Stimulated activated naive CD8-positive, alpha-beta T cell treated with anti-CD3 and anti-CD28 coated beads, Interleukin-15, amount 100 ng/mL, for 72 hours (primary cell): Measurements from ENCODE around the gene SPSB4.
"Not testable (repeated sequence)": the region's sequence is repeated elsewhere in the genome, so short reads cannot be mapped to it uniquely, and the experiment has no call there.

Experiments used
- ATAC-seq: fragments of 150-1000 bp; cut with Tn5 transposase; 2 replicates; pipeline ENCODE4 v1.10.0; 2021; ENCODE audit warnings: mild to moderate bottlenecking, moderate library complexity
- DNase-seq, 2 donors: peaks; one replicate each; pipeline ENCODE4 v3.0.0; 2021 to 2022
- H3K27ac Mint-ChIP-seq, 2 donors: one replicate each; pipeline ENCODE4 v1.8.0; 2022; ENCODE audit warnings: mild to moderate bottlenecking in 2 of 2, mixed read lengths in 2 of 2, moderate library complexity in 2 of 2
- H3K27me3 Mint-ChIP-seq: one replicate; pipeline ENCODE4 v1.8.0; 2022; ENCODE audit warnings: mixed read lengths
- H3K4me1 Mint-ChIP-seq: one replicate; pipeline ENCODE4 v1.8.0; 2022; ENCODE audit warnings: mild to moderate bottlenecking, mixed read lengths
- H3K4me3 Mint-ChIP-seq, 2 donors: one replicate each; pipeline ENCODE4 v1.8.0; 2022; ENCODE audit warnings: mild to moderate bottlenecking in 2 of 2, mixed read lengths in 2 of 2, moderate library complexity in 1 of 2
- H3K9me3 Mint-ChIP-seq, 2 donors: one replicate each; pipeline ENCODE4 v1.8.0; 2022; ENCODE audit warnings: mixed read lengths in 2 of 2

Gene SPSB4

GRCh38 chr3:141050576-141051442, at the start of gene SPSB4:
TSS of gene SPSB4 (plus strand) at chr3:141051347. CDS start at chr3:141066105, 14,758 bp downstream.
- Mint-ChIP-seq H3K27ac (no peak within 1 kb of the TSS), H3K27me3 (peaks cover 89% of the 10 kb centered on the region), H3K4me3 (peak within 1 kb of the TSS; percentile 82 to 86), H3K4me1 (peaks cover 25% of the 10 kb centered on the region), H3K9me3 (no peaks in the 10 kb centered on the region)
- ATAC-seq (peak; percentile 75), DNase-seq (peak; percentile 41 to 51)

GRCh38 chr3:141006344-141006743, 44.8 kb upstream of the SPSB4 start:
- H3K4me1 Mint-ChIP-seq, result peaks cover 2% of the 10 kb centered on the region
- no peaks in the 10 kb centered on the region for H3K9me3 Mint-ChIP-seq
- H3K27me3 Mint-ChIP-seq, result peaks cover 36% of the 10 kb centered on the region
- H3K4me3 Mint-ChIP-seq, result no peak overlapping the region
- ATAC-seq (no peak), DNase-seq (no peak)
- H3K27ac Mint-ChIP-seq, result no peak overlapping the region

- Mint-ChIP-seq H3K9me3 (no peaks in the 10 kb centered on the region), H3K27me3 (peaks cover 39% of the 10 kb centered on the region), H3K27ac (no peak overlapping the region), H3K4me1 (peaks cover 10% of the 10 kb centered on the region), H3K4me3 (no peak overlapping the region)
- ATAC-seq (no peak), DNase-seq (no peak)
Observed at GRCh38 chr3:141009496-141009895, 41.7 kb upstream of the SPSB4 start.

- ATAC-seq (peak; percentile 96), DNase-seq (peak; percentile 81 to 82)
- Mint-ChIP-seq H3K9me3 (no peaks in the 10 kb centered on the region), H3K27me3 (peaks cover 32% of the 10 kb centered on the region), H3K27ac (no peak overlapping the region), H3K4me1 (peaks cover 15% of the 10 kb centered on the region), H3K4me3 (peak overlapping the region in 1 of 2 donors; percentile 5)
Observed at GRCh38 chr3:141011232-141011996, 39.7 kb upstream of the SPSB4 start.

GRCh38 chr3:141011997-141012262, 39.2 kb upstream of the SPSB4 start:
- no peak overlapping the region for H3K4me3 Mint-ChIP-seq
- no peaks in the 10 kb centered on the region for H3K9me3 Mint-ChIP-seq
- peaks cover 29% of the 10 kb centered on the region for H3K27me3 Mint-ChIP-seq
- H3K27ac Mint-ChIP-seq, result no peak overlapping the region
- ATAC-seq (peak; percentile 71), DNase-seq (no peak)
- H3K4me1 Mint-ChIP-seq, result peaks cover 20% of the 10 kb centered on the region

- Mint-ChIP-seq H3K27me3 (peaks cover 27% of the 10 kb centered on the region), H3K4me3 (no peak overlapping the region), H3K4me1 (peaks cover 26% of the 10 kb centered on the region), H3K27ac (no peak overlapping the region), H3K9me3 (no peaks in the 10 kb centered on the region)
- DNase-seq (no peak), ATAC-seq (no peak)
Observed at GRCh38 chr3:141012571-141012970, 38.6 kb upstream of the SPSB4 start.

GRCh38 chr3:141015481-141015880, 35.7 kb upstream of the SPSB4 start:
- peaks cover 6% of the 10 kb centered on the region for H3K27me3 Mint-ChIP-seq
- ATAC-seq (no peak), DNase-seq (no peak)
- H3K4me1 Mint-ChIP-seq, result peaks cover 47% of the 10 kb centered on the region
- H3K27ac Mint-ChIP-seq, result no peak overlapping the region
- no peak overlapping the region for H3K4me3 Mint-ChIP-seq
- peaks cover 0 to 8% of the 10 kb centered on the region in 2 donors for H3K9me3 Mint-ChIP-seq

- H3K27me3 Mint-ChIP-seq, H3K9me3 Mint-ChIP-seq: not testable (repeated sequence)
- H3K4me1 Mint-ChIP-seq, result peaks cover 45% of the 10 kb centered on the region
- peak overlapping the region; percentile 41 to 54 for H3K4me3 Mint-ChIP-seq
- ATAC-seq (peak; percentile 64), DNase-seq (peak; percentile 54 to 75)
- peak overlapping the region in 1 of 2 donors; percentile 59 for H3K27ac Mint-ChIP-seq
Observed at GRCh38 chr3:141017366-141018322, 33.5 kb upstream of the SPSB4 start.

- H3K27ac Mint-ChIP-seq, result no peak overlapping the region
- H3K27me3 Mint-ChIP-seq, result no peaks in the 10 kb centered on the region
- ATAC-seq, result peak; percentile 41
- peaks cover 0 to 8% of the 10 kb centered on the region in 2 donors for H3K9me3 Mint-ChIP-seq
- no peak overlapping the region for H3K4me3 Mint-ChIP-seq
- peaks cover 45% of the 10 kb centered on the region for H3K4me1 Mint-ChIP-seq
- no peak for DNase-seq
Observed at GRCh38 chr3:141019244-141019643, 31.9 kb upstream of the SPSB4 start.

- H3K4me3 Mint-ChIP-seq, result no peak overlapping the region
- no peaks in the 10 kb centered on the region for H3K27me3 Mint-ChIP-seq
- DNase-seq (peak in 1 of 2 donors; percentile 24), ATAC-seq (peak; percentile 79)
- H3K9me3 Mint-ChIP-seq, result peaks cover 0 to 8% of the 10 kb centered on the region in 2 donors
- peaks cover 45% of the 10 kb centered on the region for H3K4me1 Mint-ChIP-seq
- H3K27ac Mint-ChIP-seq, result no peak overlapping the region
Observed at GRCh38 chr3:141020143-141020830, 30.9 kb upstream of the SPSB4 start.

- H3K4me3 Mint-ChIP-seq, result no peak overlapping the region
- no peak for ATAC-seq
Observed at GRCh38 chr3:141021261-141021660, 29.9 kb upstream of the SPSB4 start.

GRCh38 chr3:141030296-141030695, 20.9 kb upstream of the SPSB4 start:
- Mint-ChIP-seq H3K4me1 (no peaks in the 10 kb centered on the region), H3K9me3 (no peaks in the 10 kb centered on the region), H3K4me3 (no peak overlapping the region)

More at GRCh38 chr3:141021261-141021660, 29.9 kb upstream of the SPSB4 start:
- H3K27me3 Mint-ChIP-seq, result peaks cover 4% of the 10 kb centered on the region
- no peak for DNase-seq
- no peak overlapping the region for H3K27ac Mint-ChIP-seq
- peaks cover 0 to 8% of the 10 kb centered on the region in 2 donors for H3K9me3 Mint-ChIP-seq
- H3K4me1 Mint-ChIP-seq, result peaks cover 41% of the 10 kb centered on the region

GRCh38 chr3:141039589-141039988, 11.6 kb upstream of the SPSB4 start:
- H3K4me3 Mint-ChIP-seq, result no peak overlapping the region
- H3K4me1 Mint-ChIP-seq, result no peaks in the 10 kb centered on the region
- H3K27ac Mint-ChIP-seq, result no peak overlapping the region
- no peak for ATAC-seq
- no peaks in the 10 kb centered on the region for H3K9me3 Mint-ChIP-seq
- no peak for DNase-seq
- H3K27me3 Mint-ChIP-seq, result peaks cover 16% of the 10 kb centered on the region

More at GRCh38 chr3:141030296-141030695, 20.9 kb upstream of the SPSB4 start:
- ATAC-seq, result no peak
- peaks cover 8% of the 10 kb centered on the region for H3K27me3 Mint-ChIP-seq
- H3K27ac Mint-ChIP-seq, result no peak overlapping the region
- DNase-seq, result no peak

- DNase-seq (no peak), ATAC-seq (peak; percentile 78)
- Mint-ChIP-seq H3K27me3 (peaks cover 37% of the 10 kb centered on the region), H3K4me1 (peaks cover 16% of the 10 kb centered on the region), H3K4me3 (no peak overlapping the region), H3K27ac (peak overlapping the region in 1 of 2 donors; percentile 14), H3K9me3 (no peaks in the 10 kb centered on the region)
Observed at GRCh38 chr3:141044695-141045641, 6.2 kb upstream of the SPSB4 start.
